Measurements from ENCODE around the gene PDXK. TPM values are rescaled to one million over a fixed set of nuclear protein-coding genes. Genes with fewer than 3 reads are reported as not detected.

The PDXK gene
- total and polyA plus RNA-seq, 10 of the 15 experiments (the other 5 are each of a cell fraction or from before 2014, with no cell fraction given) = 3.7 to 141 (median 60.0) TPM

DNA sequence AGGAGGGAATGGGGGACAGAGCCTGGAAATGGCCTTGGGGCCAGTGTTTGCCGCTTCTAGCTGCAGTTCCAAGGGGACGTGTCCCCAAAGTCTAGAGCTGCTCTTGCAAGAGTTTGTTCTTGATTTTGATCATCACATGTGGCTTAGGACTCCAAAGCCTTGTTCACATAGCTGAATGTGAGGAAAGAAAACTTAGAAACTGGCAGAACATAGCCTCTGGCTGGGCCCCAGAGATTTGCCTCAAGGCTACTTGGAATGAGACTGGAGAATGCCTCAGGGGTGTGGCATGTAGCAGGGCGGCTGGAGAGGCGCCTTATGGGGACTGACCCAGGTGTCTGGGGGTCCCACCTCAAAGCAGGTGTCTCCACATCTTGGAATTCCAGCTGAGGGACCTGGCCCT is 2.3 kb downstream of the PDXK start:
- intact Hi-C loops (cut with micrococcal nuclease; ENCODE audit: unreplicated experiment) = no loop called here
- ChIA-PET CTCF (interaction anchor here (1.1 to 1.6 kb wide), 2 partner anchors 18 to 1185 kb away, joined by 3 to 4 read pairs; no protein-coding TSS in a partner anchor), RAD21 (ENCODE audit: unreplicated experiment) (no interaction called here), POLR2A (interaction anchor here (0.7 to 1.2 kb wide), 2 partner anchors 59 to 61 kb away, joined by 3 to 4 read pairs; no protein-coding TSS in a partner anchor), SMC1A (ENCODE audit: uncharacterized antibody, unreplicated experiment) (interaction anchor here (0.6 to 1.3 kb wide), 3 partner anchors 9 to 364 kb away, joined by 3 to 4 read pairs (median 4); no protein-coding TSS in a partner anchor)
- peaks cover 11% of the 10 kb centered on the region for H4K20me1 ChIP-seq (ENCODE audit: control insufficient read depth, insufficient read depth)
- 86% methylated on average over 4 of the region's 4 CpGs for WGBS (ENCODE audit: insufficient coverage, insufficient replicate concordance, low lambda C conversion rate, missing lambda C conversion rate)
- no peak overlapping the region for H3K27ac ChIP-seq (ENCODE audit: control insufficient read depth, insufficient read depth)
- peaks cover 4 to 6% of the 10 kb centered on the region in 2 experiments; a peak in 3 of 4 replicates for H3K36me3 ChIP-seq (ENCODE audit: control insufficient read depth in 2 of 2, insufficient read depth in 2 of 2, low read length in 1 of 2)
- in situ Hi-C loops (cut with MboI) = no loop called here
- FAIRE-seq = no peak
- H3K4me3 ChIP-seq = peak overlapping the region; percentile 88; the same call in 1 of the 2 replicates
- TF ChIP-seq, protein P1, sequence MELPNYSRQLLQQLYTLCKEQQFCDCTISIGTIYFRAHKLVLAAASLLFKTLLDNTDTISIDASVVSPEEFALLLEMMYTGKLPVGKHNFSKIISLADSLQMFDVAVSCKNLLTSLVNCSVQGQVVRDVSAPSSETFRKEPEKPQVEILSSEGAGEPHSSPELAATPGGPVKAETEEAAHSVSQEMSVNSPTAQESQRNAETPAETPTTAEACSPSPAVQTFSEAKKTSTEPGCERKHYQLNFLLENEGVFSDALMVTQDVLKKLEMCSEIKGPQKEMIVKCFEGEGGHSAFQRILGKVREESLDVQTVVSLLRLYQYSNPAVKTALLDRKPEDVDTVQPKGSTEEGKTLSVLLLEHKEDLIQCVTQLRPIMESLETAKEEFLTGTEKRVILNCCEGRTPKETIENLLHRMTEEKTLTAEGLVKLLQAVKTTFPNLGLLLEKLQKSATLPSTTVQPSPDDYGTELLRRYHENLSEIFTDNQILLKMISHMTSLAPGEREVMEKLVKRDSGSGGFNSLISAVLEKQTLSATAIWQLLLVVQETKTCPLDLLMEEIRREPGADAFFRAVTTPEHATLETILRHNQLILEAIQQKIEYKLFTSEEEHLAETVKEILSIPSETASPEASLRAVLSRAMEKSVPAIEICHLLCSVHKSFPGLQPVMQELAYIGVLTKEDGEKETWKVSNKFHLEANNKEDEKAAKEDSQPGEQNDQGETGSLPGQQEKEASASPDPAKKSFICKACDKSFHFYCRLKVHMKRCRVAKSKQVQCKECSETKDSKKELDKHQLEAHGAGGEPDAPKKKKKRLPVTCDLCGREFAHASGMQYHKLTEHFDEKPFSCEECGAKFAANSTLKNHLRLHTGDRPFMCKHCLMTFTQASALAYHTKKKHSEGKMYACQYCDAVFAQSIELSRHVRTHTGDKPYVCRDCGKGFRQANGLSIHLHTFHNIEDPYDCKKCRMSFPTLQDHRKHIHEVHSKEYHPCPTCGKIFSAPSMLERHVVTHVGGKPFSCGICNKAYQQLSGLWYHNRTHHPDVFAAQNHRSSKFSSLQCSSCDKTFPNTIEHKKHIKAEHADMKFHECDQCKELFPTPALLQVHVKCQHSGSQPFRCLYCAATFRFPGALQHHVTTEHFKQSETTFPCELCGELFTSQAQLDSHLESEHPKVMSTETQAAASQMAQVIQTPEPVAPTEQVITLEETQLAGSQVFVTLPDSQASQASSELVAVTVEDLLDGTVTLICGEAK (IDR thresholded peaks at IDR 0.05; ENCODE audit: borderline replicate concordance) = no peak
- no peak for TF ChIP-seq ASH2L (IDR thresholded peaks at IDR 0.05; ENCODE audit: borderline replicate concordance, low read depth)
- TF ChIP-seq NFIC (IDR thresholded peaks at IDR 0.05; ENCODE audit: low read depth, low read length) = no peak
- H2AFZ ChIP-seq (ENCODE audit: control insufficient read depth, low read depth, low read length) = no peak overlapping the region
- peak overlapping the region; percentile 99 for H3K4me2 ChIP-seq (ENCODE audit: control insufficient read depth, insufficient read depth)
- H3K27me3 ChIP-seq (replicated peaks in 1 of 2; ENCODE audit: control insufficient read depth in 2 of 2, insufficient read depth in 2 of 2, low read length in 1 of 2) = no peaks in the 10 kb centered on the region
- no peak overlapping the region for H3K9ac ChIP-seq (ENCODE audit: control insufficient read depth, insufficient read depth, low read length)
- peaks cover 56% of the 10 kb centered on the region for H3K79me2 ChIP-seq (ENCODE audit: control insufficient read depth, insufficient read depth, low read length)
- H3K4me1 ChIP-seq (ENCODE audit: control insufficient read depth, insufficient read depth, low read length) = peaks cover 59% of the 10 kb centered on the region
- DNase-seq (ENCODE audit: low read depth, low spot score) = no peak
- BruUV-seq (replicated peaks) = no TSS peak
- ATAC-seq = no peak
- H3K9me3 ChIP-seq (replicated peaks; ENCODE audit: control insufficient read depth, insufficient read depth, low read length) = no peaks in the 10 kb centered on the region

All from GM12878 (cell line).